ENCODE data around the gene IMMP2L. TPM values are rescaled to one million over a fixed set of nuclear protein-coding genes. Genes with fewer than 3 reads are reported as not detected.

The IMMP2L gene
- total RNA-seq, 3 donors from 2014 or later (not counting 1 experiment from before 2014, with no cell fraction given): 6.9 to 9.2 (median 8.7) TPM

GRCh38 chr7:111235709-111236108 is 326.6 kb downstream of the IMMP2L start:
- H3K4me3 ChIP-seq (ENCODE audit: low read length): no peak overlapping the region
- DNase-seq: no peak
- H3K4me3 Mint-ChIP-seq: no peak overlapping the region
- no peaks in the 10 kb centered on the region for H3K9me3 ChIP-seq (ENCODE audit: control insufficient read depth, insufficient read depth, low read length)
- peaks cover 3 to 13% of the 10 kb centered on the region in 2 donors for H3K9me3 Mint-ChIP-seq
- intact Hi-C loops (cut with micrococcal nuclease): no loop called here
- ATAC-seq: no peak
- no peaks in the 10 kb centered on the region for H3K36me3 ChIP-seq (ENCODE audit: control insufficient read depth, insufficient read depth, low read length)
- no peaks in the 10 kb centered on the region for H3K27me3 ChIP-seq (ENCODE audit: control insufficient read depth, insufficient read depth, low read length)
- H3K4me1 ChIP-seq (ENCODE audit: control insufficient read depth, insufficient read depth, low read length): no peaks in the 10 kb centered on the region
- H3K27me3 Mint-ChIP-seq (ENCODE audit: low read depth in 2 of 2): no peaks in the 10 kb centered on the region
- H3K4me1 Mint-ChIP-seq: peaks cover 0 to 8% of the 10 kb centered on the region in 2 donors
- no peaks in the 10 kb centered on the region for H3K36me3 Mint-ChIP-seq
- no peak for TF ChIP-seq CTCF (IDR thresholded peaks at IDR 0.05)
- H3K27ac ChIP-seq (ENCODE audit: low read length): no peak overlapping the region
- H3K27ac Mint-ChIP-seq: no peak overlapping the region

DNA sequence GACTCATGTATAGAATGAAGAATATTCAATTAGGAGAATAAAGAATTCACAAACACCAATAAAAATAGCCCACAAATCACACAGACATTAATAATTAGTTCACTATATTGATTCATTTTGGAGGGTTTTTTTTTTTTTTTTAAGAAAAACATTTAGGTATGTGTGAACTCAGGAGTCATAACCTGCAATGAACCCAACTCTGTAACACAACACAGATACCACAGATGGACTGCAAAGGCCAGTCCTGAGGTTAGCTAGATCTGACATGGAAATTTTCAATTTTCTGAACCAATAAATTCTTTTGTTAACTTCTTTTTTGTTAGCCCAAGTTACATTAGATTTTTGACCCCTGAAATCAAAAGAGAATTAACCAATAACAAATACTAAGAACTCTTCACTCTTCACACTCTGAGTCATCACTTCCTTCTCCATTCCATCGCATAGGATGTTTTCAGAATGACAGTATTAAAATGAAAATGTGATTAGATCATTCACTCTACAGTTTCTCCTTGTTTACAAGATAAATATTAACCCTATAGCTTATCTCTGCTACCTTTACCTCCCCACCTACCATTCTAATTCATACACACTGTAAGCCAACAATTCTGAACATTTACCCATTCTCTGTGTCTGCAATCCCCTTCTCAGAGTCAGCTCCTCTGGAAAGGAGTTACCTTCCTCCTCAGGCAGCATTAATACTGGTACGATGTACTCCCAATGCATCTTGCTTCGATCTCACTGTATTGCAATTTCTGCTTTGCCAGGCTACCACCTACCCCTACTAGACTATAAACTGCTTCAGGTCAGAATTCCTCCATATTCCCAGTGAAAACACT is 329.8 kb downstream of the IMMP2L start:
- no peak overlapping the region for H3K27ac ChIP-seq (ENCODE audit: low read length)
- H3K9me3 ChIP-seq (ENCODE audit: control insufficient read depth, insufficient read depth, low read length): no peaks in the 10 kb centered on the region
- Mint-ChIP-seq H3K27me3 (ENCODE audit: low read depth in 2 of 2) (no peaks in the 10 kb centered on the region), H3K27ac (no peak overlapping the region), H3K9me3 (peaks cover 3 to 11% of the 10 kb centered on the region in 2 donors), H3K4me1 (no peaks in the 10 kb centered on the region), H3K4me3 (no peak overlapping the region), H3K36me3 (no peaks in the 10 kb centered on the region)
- no peaks in the 10 kb centered on the region for H3K4me1 ChIP-seq (ENCODE audit: control insufficient read depth, insufficient read depth, low read length)
- H3K36me3 ChIP-seq (ENCODE audit: control insufficient read depth, insufficient read depth, low read length): no peaks in the 10 kb centered on the region
- WGBS (ENCODE audit: insufficient coverage): 89% methylated on average over 2 of the region's 3 CpGs
- ATAC-seq: no peak
- no peak overlapping the region for H3K4me3 ChIP-seq (ENCODE audit: low read length)
- TF ChIP-seq CTCF (IDR thresholded peaks at IDR 0.05): no peak
- H3K27me3 ChIP-seq (ENCODE audit: control insufficient read depth, insufficient read depth, low read length): no peaks in the 10 kb centered on the region
- DNase-seq: no peak
- intact Hi-C loops (cut with micrococcal nuclease): no loop called here

DNA sequence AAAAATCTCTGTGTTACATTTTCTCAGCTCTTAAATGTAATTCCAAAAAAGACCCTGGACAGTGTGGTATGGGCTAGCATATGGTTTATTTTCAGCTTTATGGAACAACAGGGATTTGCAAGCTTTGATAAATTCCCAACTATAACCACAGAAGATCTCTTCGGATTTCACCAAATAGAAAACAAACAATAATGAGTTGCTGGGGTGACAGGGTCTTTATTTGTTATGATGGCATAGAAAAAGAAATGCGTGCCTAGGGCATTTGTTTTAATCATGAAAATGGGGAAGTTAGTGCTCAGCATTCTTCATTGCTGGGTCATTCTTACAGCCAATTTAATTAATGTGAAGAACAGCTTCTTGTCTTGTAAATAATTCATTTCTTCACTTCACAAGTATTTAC is 332.4 kb downstream of the IMMP2L start:
- Histone ChIP-seq H3K27ac (ENCODE audit: low read length) (no peak overlapping the region), H3K27me3 (ENCODE audit: control insufficient read depth, insufficient read depth, low read length) (no peaks in the 10 kb centered on the region), H3K4me3 (ENCODE audit: low read length) (no peak overlapping the region), H3K4me1 (ENCODE audit: control insufficient read depth, insufficient read depth, low read length) (no peaks in the 10 kb centered on the region), H3K36me3 (ENCODE audit: control insufficient read depth, insufficient read depth, low read length) (no peaks in the 10 kb centered on the region), H3K9me3 (ENCODE audit: control insufficient read depth, insufficient read depth, low read length) (no peaks in the 10 kb centered on the region)
- Mint-ChIP-seq H3K4me1 (no peaks in the 10 kb centered on the region), H3K4me3 (no peak overlapping the region), H3K9me3 (peaks cover 2 to 5% of the 10 kb centered on the region in 2 donors), H3K27ac (no peak overlapping the region), H3K36me3 (no peaks in the 10 kb centered on the region), H3K27me3 (ENCODE audit: low read depth in 2 of 2) (no peaks in the 10 kb centered on the region)
- TF ChIP-seq CTCF (IDR thresholded peaks at IDR 0.05): no peak
- WGBS (ENCODE audit: insufficient coverage): 57% methylated on average over 1 of the region's 2 CpGs
- intact Hi-C loops (cut with micrococcal nuclease): no loop called here
- no peak for ATAC-seq
- DNase-seq: no peak
